Osteocyte (in vitro differentiated cells): ENCODE data around the gene ATP5ME. TPM values are rescaled to one million over a fixed set of nuclear protein-coding genes. Genes with fewer than 3 reads are reported as not detected.
A peak's percentile ranks its signal among the peaks of the same experiment; 100 is the strongest.

Experiments
- DNase-seq: peaks from one replicate; pipeline ENCODE4 v3.0.0; 2021; ENCODE audit warnings: mixed read lengths; ENCODE audit not compliant: unreplicated experiment; ENCODE audit errors: extremely low spot score
- H3K27ac Mint-ChIP-seq: one replicate; pipeline ENCODE4 v1.8.0; 2021; ENCODE audit warnings: mild to moderate bottlenecking, mixed read lengths; ENCODE audit not compliant: unreplicated experiment
- H3K27me3 Mint-ChIP-seq: one replicate; pipeline ENCODE4 v1.8.0; 2021; ENCODE audit warnings: mixed read lengths; ENCODE audit not compliant: unreplicated experiment
- H3K36me3 Mint-ChIP-seq: one replicate; pipeline ENCODE4 v1.8.0; 2021; ENCODE audit warnings: mixed read lengths; ENCODE audit not compliant: unreplicated experiment
- H3K4me1 Mint-ChIP-seq: one replicate; pipeline ENCODE4 v1.8.0; 2021; ENCODE audit warnings: mixed read lengths; ENCODE audit not compliant: unreplicated experiment
- H3K4me3 Mint-ChIP-seq: one replicate; pipeline ENCODE4 v1.8.0; 2021; ENCODE audit warnings: mild to moderate bottlenecking, moderate library complexity, mixed read lengths; ENCODE audit not compliant: unreplicated experiment
- H3K9me3 Mint-ChIP-seq: one replicate; pipeline ENCODE4 v1.8.0; 2021; ENCODE audit warnings: mixed read lengths; ENCODE audit not compliant: unreplicated experiment
- CTCF ChIP-seq: fragments of 200-600 bp; sonication (generic); IDR thresholded peaks from 2 replicates; pipeline ENCODE4 v1.5.0; 2021; ENCODE audit warnings: antibody characterized with exemption, mild to moderate bottlenecking, moderate library complexity
- total RNA-seq: library from RNA; stranded (reverse); gene quantifications from 2 replicates; pipeline ENCODE4 v1.2.1, GENCODE V29; 2021

ATP5ME gene
- total RNA-seq, 1 donor from 2014 or later, result 271 TPM

- H3K36me3 Mint-ChIP-seq, result no peaks in the 10 kb centered on the region
Measured at GRCh38 chr4:679104-679481, 5.0 kb upstream of the ATP5ME start.

GRCh38 chr4:678331-679103, 4.4 kb upstream of the ATP5ME start:
- peaks cover 9% of the 10 kb centered on the region for H3K4me1 Mint-ChIP-seq
- H3K9me3 Mint-ChIP-seq, result no peaks in the 10 kb centered on the region
- H3K27ac Mint-ChIP-seq, result no peak overlapping the region
- no peak for TF ChIP-seq CTCF
- H3K27me3 Mint-ChIP-seq, result no peaks in the 10 kb centered on the region
- no peaks in the 10 kb centered on the region for H3K36me3 Mint-ChIP-seq
- H3K4me3 Mint-ChIP-seq, result no peak overlapping the region
- DNase-seq, result no peak

More at GRCh38 chr4:679104-679481, 5.0 kb upstream of the ATP5ME start:
- no peak for TF ChIP-seq CTCF
- Mint-ChIP-seq H3K4me1 (peaks cover 11% of the 10 kb centered on the region), H3K9me3 (no peaks in the 10 kb centered on the region), H3K27me3 (no peaks in the 10 kb centered on the region), H3K27ac (no peak overlapping the region), H3K4me3 (no peak overlapping the region)
- no peak for DNase-seq

- Mint-ChIP-seq H3K27me3 (no peaks in the 10 kb centered on the region), H3K4me1 (peaks cover 14% of the 10 kb centered on the region), H3K27ac (no peak overlapping the region), H3K9me3 (no peaks in the 10 kb centered on the region), H3K36me3 (no peaks in the 10 kb centered on the region), H3K4me3 (peak overlapping the region; percentile 32)
- DNase-seq, result no peak
- TF ChIP-seq CTCF, result no peak
Measured at GRCh38 chr4:677431-678293, 3.6 kb upstream of the ATP5ME start.

- no peaks in the 10 kb centered on the region for H3K9me3 Mint-ChIP-seq
- peaks cover 4% of the 10 kb centered on the region for H3K36me3 Mint-ChIP-seq
- TF ChIP-seq CTCF, result no peak
- no peak for DNase-seq
- no peaks in the 10 kb centered on the region for H3K27me3 Mint-ChIP-seq
- peaks cover 14% of the 10 kb centered on the region for H3K4me1 Mint-ChIP-seq
- peak overlapping the region; percentile 32 for H3K4me3 Mint-ChIP-seq
- no peak overlapping the region for H3K27ac Mint-ChIP-seq
Measured at GRCh38 chr4:676871-677235, 2.8 kb upstream of the ATP5ME start.
